Mesendoderm (in vitro differentiated cells): ENCODE data around the gene ALKBH2.
A peak's percentile ranks its signal among the peaks of the same experiment; 100 is the strongest.

Source experiments
- DNase-seq: peaks from one replicate; pipeline ENCODE4 v3.0.0; 2013
- H2AK5ac ChIP-seq: 2 replicates; pipeline ENCODE4 v1.6.1; 2013; ENCODE audit warnings: low read length, inconsistent platforms
- H2BK120ac ChIP-seq: 2 replicates; pipeline ENCODE4 v1.6.1; 2013; ENCODE audit warnings: low read depth, mild to moderate bottlenecking, low read length, moderate library complexity, mixed read lengths
- H2BK15ac ChIP-seq: replicated peaks from 2 replicates; pipeline ENCODE4 v1.6.1; 2013; ENCODE audit warnings: low read depth, mild to moderate bottlenecking, moderate library complexity
- H2BK5ac ChIP-seq: 2 replicates; pipeline ENCODE4 v1.6.1; 2013; ENCODE audit warnings: low read length, inconsistent platforms
- H3K18ac ChIP-seq: 2 replicates; pipeline ENCODE4 v1.6.1; 2013; ENCODE audit warnings: mild to moderate bottlenecking, low read length, mixed read lengths
- H3K23ac ChIP-seq: one replicate; pipeline ENCODE4 v1.6.1; 2013; ENCODE audit warnings: low read length
- H3K27ac ChIP-seq: 2 replicates; pipeline ENCODE4 v1.5.1; 2013; ENCODE audit warnings: low read depth, mild to moderate bottlenecking, inconsistent platforms, low read length, moderate library complexity
- H3K27me3 ChIP-seq: 2 replicates; pipeline ENCODE4 v1.6.1; 2013; ENCODE audit warnings: low read length, control low read depth, mild to moderate bottlenecking, inconsistent platforms; ENCODE audit not compliant: insufficient read depth, poor library complexity
- H3K36me3 ChIP-seq: 2 replicates; pipeline ENCODE4 v1.6.1; 2013; ENCODE audit warnings: low read length, inconsistent platforms; ENCODE audit not compliant: control insufficient read depth, insufficient read depth
- H3K4ac ChIP-seq: one replicate; pipeline ENCODE4 v1.6.1; 2013; ENCODE audit warnings: low read depth, mild to moderate bottlenecking, low read length, moderate library complexity
- H3K4me1 ChIP-seq: 2 replicates; pipeline ENCODE4 v1.6.1; 2013; ENCODE audit warnings: low read depth, low read length, inconsistent platforms; ENCODE audit not compliant: control insufficient read depth
- H3K4me2 ChIP-seq: 2 replicates; pipeline ENCODE4 v1.6.1; 2013; ENCODE audit warnings: low read length
- H3K4me3 ChIP-seq: 2 replicates; pipeline ENCODE4 v1.5.1; 2013; ENCODE audit warnings: mild to moderate bottlenecking, low read length
- H3K56ac ChIP-seq: one replicate; pipeline ENCODE4 v1.6.1; 2013; ENCODE audit warnings: low read length
- H3K79me1 ChIP-seq: 2 replicates; pipeline ENCODE4 v1.6.1; 2013; ENCODE audit warnings: low read length, inconsistent platforms
- H3K79me2 ChIP-seq: 2 replicates; pipeline ENCODE4 v1.6.1; 2013; ENCODE audit warnings: mild to moderate bottlenecking, low read length; ENCODE audit not compliant: control insufficient read depth, insufficient read depth
- H3K9ac ChIP-seq: 2 replicates; pipeline ENCODE4 v1.6.1; 2013; ENCODE audit warnings: low read length, inconsistent platforms
- H4K5ac ChIP-seq: one replicate; pipeline ENCODE4 v1.6.1; 2013; ENCODE audit warnings: low read length
- H4K8ac ChIP-seq: one replicate; pipeline ENCODE4 v1.6.1; 2013; ENCODE audit warnings: low read depth, mild to moderate bottlenecking, control low read depth, low read length, moderate library complexity
- WGBS: extraction: QIAGEN DNeasy Blood & Tissue Kit; methylation state at CpG from one replicate; pipeline ENCODE4 v1.1.7; 2013; ENCODE audit warnings: low lambda C conversion rate, missing lambda C conversion rate; ENCODE audit not compliant: insufficient coverage; ENCODE audit errors: extremely low coverage; 5-methylcytosine and 5-hydroxymethylcytosine counted together

The ALKBH2 gene

DNA sequence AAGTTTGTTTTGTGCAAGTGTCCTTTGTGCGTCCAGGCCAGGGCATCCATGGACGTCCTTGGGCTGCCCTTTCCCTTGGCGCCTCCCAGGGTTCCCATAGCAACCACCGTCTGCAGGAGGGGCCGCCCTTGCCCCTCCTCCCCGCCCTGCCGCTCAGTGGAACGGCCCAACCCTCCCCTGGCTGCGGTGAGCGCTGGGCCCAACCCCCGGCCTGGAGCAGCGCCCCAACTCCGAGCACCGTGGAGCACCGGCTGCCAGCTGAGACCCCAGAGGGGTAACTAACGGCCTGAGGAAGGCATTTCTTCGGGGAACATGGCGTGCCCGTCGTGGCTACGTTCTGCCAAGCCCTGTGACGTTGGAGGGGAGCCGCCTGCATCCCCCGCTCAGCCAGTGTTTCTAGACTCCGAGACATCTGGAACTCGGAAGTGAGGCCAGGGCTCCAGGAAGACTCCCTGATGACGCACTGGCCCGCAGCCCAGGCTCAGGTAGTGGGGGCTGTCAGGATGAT lies 17.8 kb upstream of the ALKBH2 start:
- H3K56ac ChIP-seq = peak overlapping the region; percentile 78
- H2BK15ac ChIP-seq = no peak overlapping the region
- H3K79me2 ChIP-seq = no peaks in the 10 kb centered on the region
- H3K79me1 ChIP-seq = no peaks in the 10 kb centered on the region
- no peak overlapping the region for H2BK5ac ChIP-seq
- no peak overlapping the region for H4K8ac ChIP-seq
- no peaks in the 10 kb centered on the region for H3K4me1 ChIP-seq
- no peaks in the 10 kb centered on the region for H3K27me3 ChIP-seq
- H3K4ac ChIP-seq = no peak overlapping the region
- DNase-seq = peak; percentile 88
- no CpG with 5 or more reads among the region's 28 CpGs for WGBS
- H2AK5ac ChIP-seq = no peak overlapping the region
- no peak overlapping the region for H3K23ac ChIP-seq
- H3K4me2 ChIP-seq = peak overlapping the region; percentile 67
- H3K9ac ChIP-seq = peak overlapping the region; percentile 69
- H3K18ac ChIP-seq = no peak overlapping the region
- peaks cover 6% of the 10 kb centered on the region for H3K36me3 ChIP-seq
- no peak overlapping the region for H2BK120ac ChIP-seq
- peak overlapping the region; percentile 41 for H3K4me3 ChIP-seq
- H4K5ac ChIP-seq = no peak overlapping the region
- no peak overlapping the region for H3K27ac ChIP-seq

- Histone ChIP-seq H3K4me3 (no peak overlapping the region), H3K27ac (no peak overlapping the region), H3K56ac (no peak overlapping the region), H3K23ac (no peak overlapping the region), H3K36me3 (peaks cover 9% of the 10 kb centered on the region), H3K4ac (no peak overlapping the region), H2BK15ac (no peak overlapping the region), H2AK5ac (no peak overlapping the region), H3K4me2 (no peak overlapping the region), H3K79me1 (no peaks in the 10 kb centered on the region), H2BK5ac (no peak overlapping the region), H3K18ac (no peak overlapping the region), H2BK120ac (no peak overlapping the region), H4K5ac (no peak overlapping the region), H3K79me2 (no peaks in the 10 kb centered on the region), H3K27me3 (no peaks in the 10 kb centered on the region), H3K9ac (no peak overlapping the region), H4K8ac (no peak overlapping the region), H3K4me1 (no peaks in the 10 kb centered on the region)
- no peak for DNase-seq
- no CpG with 5 or more reads among the region's 6 CpGs for WGBS
These were observed 16.6 kb upstream of the ALKBH2 start for GRCh38 chr12:109109746-109110350.

GRCh38 chr12:109105176-109105575 lies 11.9 kb upstream of the ALKBH2 start:
- no peak overlapping the region for H2BK120ac ChIP-seq
- no peak overlapping the region for H4K8ac ChIP-seq
- DNase-seq = no peak
- H3K79me1 ChIP-seq = no peaks in the 10 kb centered on the region
- no peak overlapping the region for H3K4ac ChIP-seq
- no peak overlapping the region for H3K23ac ChIP-seq
- H3K18ac ChIP-seq = no peak overlapping the region
- no peak overlapping the region for H3K27ac ChIP-seq
- no peak overlapping the region for H2BK15ac ChIP-seq
- H3K56ac ChIP-seq = no peak overlapping the region
- no peak overlapping the region for H2AK5ac ChIP-seq
- H3K36me3 ChIP-seq = peaks cover 22% of the 10 kb centered on the region
- no CpG with 5 or more reads among the region's 5 CpGs for WGBS
- H3K9ac ChIP-seq = no peak overlapping the region
- H4K5ac ChIP-seq = no peak overlapping the region
- H3K4me2 ChIP-seq = no peak overlapping the region
- no peak overlapping the region for H2BK5ac ChIP-seq
- no peaks in the 10 kb centered on the region for H3K4me1 ChIP-seq
- H3K27me3 ChIP-seq = no peaks in the 10 kb centered on the region
- no peak overlapping the region for H3K4me3 ChIP-seq
- no peaks in the 10 kb centered on the region for H3K79me2 ChIP-seq

GRCh38 chr12:109102491-109102890 lies 9.2 kb upstream of the ALKBH2 start:
- no peak overlapping the region for H4K5ac ChIP-seq
- no peaks in the 10 kb centered on the region for H3K4me1 ChIP-seq
- H2BK5ac ChIP-seq = no peak overlapping the region
- peaks cover 19% of the 10 kb centered on the region for H3K36me3 ChIP-seq
- H4K8ac ChIP-seq = no peak overlapping the region
- no peak overlapping the region for H2AK5ac ChIP-seq
- H3K4ac ChIP-seq = no peak overlapping the region
- peaks cover 13% of the 10 kb centered on the region for H3K79me2 ChIP-seq
- H3K79me1 ChIP-seq = no peaks in the 10 kb centered on the region
- no peak overlapping the region for H3K56ac ChIP-seq
- no peak overlapping the region for H3K4me3 ChIP-seq
- no peak overlapping the region for H3K9ac ChIP-seq
- no peak overlapping the region for H2BK15ac ChIP-seq
- H3K23ac ChIP-seq = no peak overlapping the region
- no peak overlapping the region for H3K4me2 ChIP-seq
- no peak overlapping the region for H3K18ac ChIP-seq
- DNase-seq = no peak
- H2BK120ac ChIP-seq = no peak overlapping the region
- no peaks in the 10 kb centered on the region for H3K27me3 ChIP-seq
- WGBS = no CpG with 5 or more reads among the region's 3 CpGs
- no peak overlapping the region for H3K27ac ChIP-seq

DNA sequence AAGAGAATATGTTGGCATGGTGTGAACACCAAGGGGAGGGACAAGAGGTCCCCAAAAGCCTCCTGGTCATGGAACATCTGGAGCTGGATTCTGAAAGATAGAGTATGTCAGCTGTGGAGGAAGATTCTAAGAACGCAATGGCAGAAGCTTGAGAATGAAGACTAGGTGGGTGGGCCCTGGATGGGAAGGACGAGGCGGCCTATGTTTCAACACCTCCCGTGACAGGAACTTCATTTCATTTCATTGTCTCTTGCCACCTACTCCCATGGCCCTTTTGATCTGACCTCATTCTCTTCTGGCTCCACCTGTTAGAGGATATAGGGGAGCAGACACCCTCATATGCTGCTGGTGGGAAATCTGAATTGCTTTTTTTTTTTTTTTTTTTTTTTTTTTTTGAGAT lies 7.5 kb upstream of the ALKBH2 start:
- no peak overlapping the region for H3K18ac ChIP-seq
- H2AK5ac ChIP-seq = no peak overlapping the region
- peaks cover 13% of the 10 kb centered on the region for H3K79me2 ChIP-seq
- H3K79me1 ChIP-seq = no peaks in the 10 kb centered on the region
- no peak overlapping the region for H4K5ac ChIP-seq
- H2BK5ac ChIP-seq = no peak overlapping the region
- H2BK15ac ChIP-seq = no peak overlapping the region
- H3K36me3 ChIP-seq = peaks cover 13% of the 10 kb centered on the region
- H3K4ac ChIP-seq = no peak overlapping the region
- H3K9ac ChIP-seq = no peak overlapping the region
- H4K8ac ChIP-seq = no peak overlapping the region
- H3K27ac ChIP-seq = no peak overlapping the region
- H3K27me3 ChIP-seq = no peaks in the 10 kb centered on the region
- no peak overlapping the region for H3K56ac ChIP-seq
- no CpG with 5 or more reads among the region's 4 CpGs for WGBS
- no peak overlapping the region for H3K4me2 ChIP-seq
- H2BK120ac ChIP-seq = no peak overlapping the region
- DNase-seq = no peak
- no peak overlapping the region for H3K23ac ChIP-seq
- no peak overlapping the region for H3K4me3 ChIP-seq
- H3K4me1 ChIP-seq = no peaks in the 10 kb centered on the region
